HG02798 (cell line): ENCODE data around the gene MAN2A2.

ENCODE experiments used
- ATAC-seq: cut with Tn5 transposase; IDR thresholded peaks from one replicate; pipeline ENCODE4 v1.9.1; 2021; ENCODE audit warnings: mild to moderate bottlenecking; ENCODE audit not compliant: unreplicated experiment, poor library complexity

MAN2A2 gene

DNA sequence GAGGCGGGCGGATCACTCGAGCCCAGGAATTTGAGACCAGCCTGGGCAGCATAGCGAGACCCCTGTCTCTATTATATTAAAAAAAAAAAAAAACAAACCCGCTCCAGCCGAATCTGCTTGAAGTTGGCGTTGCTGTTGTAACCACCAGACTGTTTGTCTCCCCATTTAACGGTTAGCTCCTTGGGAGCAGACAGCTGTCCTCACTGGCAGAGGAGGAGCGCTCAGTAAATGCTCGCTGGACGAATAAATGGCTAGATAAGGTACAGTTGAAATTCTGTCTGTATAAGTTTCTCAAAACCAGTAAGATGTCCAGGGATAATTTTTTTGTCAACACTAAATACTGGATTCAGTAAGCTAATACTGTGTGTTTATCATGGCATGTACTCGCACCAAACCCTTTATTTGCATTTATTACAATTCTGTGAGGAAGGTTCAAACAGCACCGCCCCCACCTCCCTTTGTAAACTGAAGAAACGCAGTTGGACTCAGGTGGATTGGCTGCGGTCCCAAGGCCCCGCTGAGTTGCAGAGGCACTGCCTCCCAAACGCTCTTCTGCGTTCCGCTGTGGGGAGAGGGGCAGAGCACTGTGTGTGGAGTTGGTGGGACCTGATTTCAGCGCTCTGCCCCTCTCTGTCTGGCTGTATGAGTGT, 52.6 kb downstream of the MAN2A2 start:
- ATAC-seq = no peak

DNA sequence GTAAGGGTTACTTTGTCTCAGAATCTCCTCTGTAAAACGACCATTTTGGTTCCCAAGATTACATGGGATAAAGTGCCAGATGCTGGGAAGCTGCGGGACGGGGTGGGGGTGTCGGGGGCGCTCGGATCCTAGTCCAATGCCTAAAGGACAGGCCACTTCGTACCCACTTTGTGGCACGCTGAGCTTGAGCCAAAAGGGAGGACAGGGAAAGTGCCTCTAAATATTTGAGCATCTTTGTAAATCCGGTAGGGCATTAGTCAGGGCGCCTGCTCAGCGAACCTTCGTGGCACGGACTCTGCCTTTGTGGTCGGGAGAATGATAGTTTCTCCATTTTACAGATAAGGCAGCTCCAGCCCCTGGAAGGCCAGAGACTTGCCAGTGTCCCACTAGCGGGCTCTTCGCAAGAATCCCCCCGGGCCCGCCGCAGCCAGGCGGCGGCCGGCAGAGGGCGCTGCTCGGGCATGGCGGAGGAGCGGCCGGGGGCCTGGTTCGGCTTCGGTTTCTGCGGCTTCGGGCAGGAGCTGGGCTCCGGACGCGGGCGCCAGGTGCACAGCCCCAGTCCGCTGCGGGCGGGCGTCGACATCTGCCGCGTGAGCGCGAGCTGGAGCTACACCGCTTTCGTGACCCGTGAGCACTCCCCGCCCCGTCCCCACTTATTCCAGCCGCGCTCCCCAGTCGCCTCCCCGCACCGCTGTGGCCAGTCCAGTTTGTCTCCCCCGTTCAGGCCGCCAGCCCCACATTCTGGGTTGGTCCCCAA, 53.4 kb downstream of the MAN2A2 start:
- no peak for ATAC-seq

DNA sequence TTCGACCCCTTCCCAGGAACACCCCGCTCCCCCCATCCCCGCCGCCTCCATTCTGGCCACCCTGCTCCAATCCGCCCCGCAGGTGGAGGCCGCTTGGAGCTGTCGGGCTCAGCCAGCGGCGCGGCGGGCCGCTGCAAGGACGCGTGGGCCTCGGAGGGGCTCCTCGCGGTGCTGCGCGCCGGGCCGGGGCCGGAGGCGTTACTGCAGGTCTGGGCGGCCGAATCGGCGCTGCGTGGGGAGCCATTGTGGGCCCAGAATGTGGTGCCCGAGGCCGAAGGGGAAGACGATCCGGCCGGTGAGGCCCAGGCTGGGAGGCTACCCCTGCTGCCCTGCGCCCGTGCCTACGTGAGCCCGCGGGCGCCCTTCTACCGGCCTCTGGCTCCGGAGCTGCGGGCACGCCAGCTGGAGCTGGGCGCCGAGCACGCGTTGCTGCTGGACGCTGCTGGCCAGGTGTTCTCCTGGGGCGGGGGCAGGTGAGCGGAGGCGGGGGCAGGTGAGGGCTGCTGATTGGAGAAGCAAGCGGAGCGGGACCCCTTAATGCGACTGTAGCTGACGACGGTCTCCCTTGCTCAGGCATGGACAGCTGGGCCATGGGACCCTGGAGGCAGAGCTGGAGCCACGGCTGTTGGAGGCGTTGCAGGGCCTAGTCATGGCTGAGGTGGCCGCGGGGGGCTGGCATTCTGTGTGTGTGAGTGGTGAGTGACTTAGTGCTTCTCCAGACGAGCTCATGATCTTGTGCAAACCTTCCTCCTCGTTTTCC, 54.1 kb downstream of the MAN2A2 start:
- ATAC-seq = no peak

DNA sequence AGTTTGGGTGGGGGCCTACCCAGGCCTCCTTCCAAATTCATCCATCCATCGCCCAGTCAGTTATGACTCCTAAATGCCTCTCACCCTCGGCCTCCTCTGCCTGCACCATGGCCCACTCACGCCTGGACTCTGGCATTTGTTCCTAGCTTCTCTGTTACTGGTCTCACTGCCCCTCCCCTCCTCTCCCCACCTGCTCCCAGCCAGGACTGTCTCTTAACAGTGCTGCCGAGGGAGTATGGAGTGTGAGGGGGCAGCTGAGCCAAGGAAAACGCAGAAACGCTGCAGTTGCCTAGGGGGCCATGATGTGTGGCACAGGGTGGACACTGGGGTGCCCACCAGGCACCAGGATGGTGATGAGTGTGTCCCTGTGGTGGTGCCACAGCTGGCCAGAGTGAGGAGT, 54.7 kb downstream of the MAN2A2 start:
- no peak for ATAC-seq

DNA sequence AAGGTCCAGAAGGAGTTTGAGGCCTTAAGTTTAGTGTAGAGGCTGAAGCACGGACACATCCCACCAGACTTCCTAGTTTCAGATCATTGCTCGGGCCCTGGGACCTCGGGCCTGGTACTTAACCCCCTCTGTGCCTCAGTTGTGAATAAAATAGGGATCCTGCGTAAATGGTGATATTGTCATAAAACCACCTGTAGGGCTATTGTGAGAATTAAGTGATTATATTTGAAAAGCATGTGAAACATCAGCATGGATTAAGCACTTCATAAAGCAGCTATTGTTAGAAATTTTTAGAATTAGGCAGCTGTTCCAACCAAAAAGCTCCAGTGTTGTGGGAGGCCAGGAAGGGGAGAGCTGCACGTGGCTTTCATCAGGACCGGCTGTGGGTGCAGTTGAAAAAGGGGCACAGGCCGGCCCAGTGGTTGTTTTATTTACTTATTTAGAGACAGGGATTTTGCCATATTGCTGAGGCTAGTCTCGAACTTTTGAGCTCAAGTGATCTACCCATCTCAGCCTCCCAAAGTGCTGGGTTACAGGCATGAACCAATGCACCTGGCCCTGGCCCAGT, 56.0 kb downstream of the MAN2A2 start:
- ATAC-seq = no peak

DNA sequence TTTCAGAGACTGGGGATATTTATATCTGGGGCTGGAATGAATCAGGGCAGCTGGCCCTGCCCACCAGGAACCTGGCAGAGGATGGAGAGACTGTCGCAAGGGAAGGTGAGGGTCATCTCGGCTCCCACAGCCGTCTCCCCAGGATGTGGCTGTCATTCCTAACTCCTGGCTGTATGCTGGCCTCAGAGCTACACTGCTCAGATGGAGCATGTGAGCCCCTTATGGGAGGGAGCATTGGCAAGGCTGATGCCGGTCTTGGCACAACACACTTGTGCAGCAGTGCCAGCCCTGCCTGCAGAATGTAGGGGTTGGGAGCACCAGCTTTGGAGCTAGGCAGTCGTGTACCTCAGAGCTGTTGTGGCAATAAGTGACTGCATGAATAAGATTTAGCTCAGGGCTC, 56.8 kb downstream of the MAN2A2 start:
- no peak for ATAC-seq

DNA sequence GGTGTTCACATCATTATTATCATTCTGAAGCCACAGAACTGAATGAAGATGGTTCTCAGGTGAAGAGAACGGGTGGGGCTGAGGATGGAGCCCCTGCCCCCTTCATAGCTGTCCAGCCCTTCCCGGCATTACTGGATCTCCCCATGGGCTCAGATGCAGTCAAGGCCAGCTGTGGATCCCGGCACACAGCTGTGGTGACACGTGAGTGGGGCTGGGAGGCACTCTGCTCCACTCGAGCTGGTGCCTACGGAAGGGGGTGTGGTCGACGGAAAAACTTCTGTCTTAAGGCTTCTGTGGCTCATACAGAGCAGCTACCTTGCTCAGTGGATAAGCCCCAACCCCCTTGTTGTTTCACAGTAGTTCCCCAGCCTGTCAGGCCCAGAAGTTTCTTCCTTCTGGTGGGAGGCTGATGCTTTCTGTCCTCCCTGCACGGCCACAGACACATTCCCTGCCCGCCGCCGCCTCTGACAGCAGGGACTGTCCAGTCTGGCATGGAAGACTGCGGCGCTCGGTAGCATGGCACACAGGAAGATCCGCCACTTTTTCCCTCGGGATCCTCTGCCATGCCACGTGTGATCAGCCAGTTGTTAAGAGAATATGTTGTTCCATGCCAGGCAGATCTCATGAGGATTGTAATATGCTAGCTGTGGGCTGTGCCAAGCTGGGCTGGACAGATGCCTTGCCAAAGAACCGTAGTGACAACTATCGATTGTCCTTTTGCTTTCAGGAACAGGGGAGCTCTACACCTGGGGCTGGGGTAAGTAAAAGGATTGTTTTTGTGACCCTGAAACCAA, 57.4 kb downstream of the MAN2A2 start:
- ATAC-seq = no peak

DNA sequence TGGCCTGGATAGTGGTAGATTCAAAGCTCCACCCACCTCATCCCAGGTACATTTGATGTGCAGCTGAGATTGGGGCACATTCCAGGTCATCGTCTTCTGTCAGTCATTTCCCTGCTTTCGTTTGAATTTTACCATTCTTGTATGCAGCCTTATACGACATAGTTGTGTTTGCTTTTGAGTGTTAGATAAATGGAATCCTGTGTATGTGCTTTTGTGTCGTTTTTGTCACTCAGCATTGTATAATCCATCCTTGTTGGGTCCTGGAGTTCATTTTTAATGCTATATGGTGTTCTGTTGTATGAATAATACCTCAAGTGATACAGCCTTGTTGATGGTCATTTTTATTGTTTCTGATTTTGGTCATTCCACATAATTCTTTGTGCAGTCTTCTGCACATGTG, 58.9 kb downstream of the MAN2A2 start:
- no peak for ATAC-seq

DNA sequence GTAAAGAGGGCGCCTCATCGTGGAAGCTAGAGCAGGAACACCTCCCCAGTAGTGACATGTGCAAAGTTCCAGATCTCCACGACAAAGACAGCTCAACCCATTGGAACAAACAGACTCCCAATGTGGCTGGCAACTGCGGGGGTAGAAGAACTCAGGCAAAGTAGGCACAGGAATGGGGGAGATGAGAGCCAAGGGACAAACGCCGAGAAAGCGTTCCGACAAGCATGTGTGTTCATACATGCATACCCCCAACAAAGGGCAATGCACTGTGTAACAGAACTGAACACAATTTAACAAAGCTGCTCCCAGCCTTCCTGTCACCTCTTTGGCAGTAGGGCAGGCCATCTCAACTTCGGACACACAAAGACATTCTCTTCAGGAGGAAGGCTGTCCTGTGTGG, 63.2 kb downstream of the MAN2A2 start:
- ATAC-seq = no peak

DNA sequence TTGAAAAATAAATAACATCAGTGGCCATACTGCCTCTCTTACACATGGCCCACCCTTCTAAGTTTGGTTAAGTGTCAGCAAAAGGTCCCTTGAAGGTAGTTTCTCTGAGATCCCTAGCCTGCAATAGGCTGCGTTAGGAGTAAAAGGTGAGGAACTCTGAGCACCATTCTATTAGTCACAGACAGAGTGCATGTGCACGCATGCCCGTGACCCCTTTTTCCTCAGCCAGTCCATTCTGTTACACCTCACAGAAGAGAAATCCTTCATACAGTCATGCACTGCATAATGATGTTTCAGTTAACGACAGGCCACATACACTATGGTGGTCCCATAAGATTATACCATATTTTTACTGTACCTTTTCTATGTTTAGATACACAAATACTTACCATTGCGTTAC, 64.1 kb downstream of the MAN2A2 start:
- no peak for ATAC-seq

DNA sequence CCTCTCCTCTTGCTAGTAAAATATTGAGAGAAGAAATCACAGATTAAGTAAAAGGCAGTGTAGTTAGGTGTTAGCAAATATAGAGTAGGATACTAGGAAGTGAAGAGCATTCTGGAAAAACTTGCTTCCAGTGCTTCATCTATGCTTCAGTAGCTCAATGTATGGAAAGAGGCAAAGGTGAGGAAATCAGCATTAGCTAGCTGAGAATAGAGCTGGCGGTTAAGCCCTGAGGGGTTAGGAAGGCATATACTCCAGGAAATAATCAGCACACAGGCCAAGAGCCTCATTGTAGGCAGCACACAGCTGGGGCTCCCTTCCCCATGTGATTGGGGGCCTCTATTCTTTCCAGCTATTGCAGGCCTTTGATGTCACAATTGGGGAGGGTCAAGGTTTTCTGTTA, 65.3 kb downstream of the MAN2A2 start:
- no peak for ATAC-seq

DNA sequence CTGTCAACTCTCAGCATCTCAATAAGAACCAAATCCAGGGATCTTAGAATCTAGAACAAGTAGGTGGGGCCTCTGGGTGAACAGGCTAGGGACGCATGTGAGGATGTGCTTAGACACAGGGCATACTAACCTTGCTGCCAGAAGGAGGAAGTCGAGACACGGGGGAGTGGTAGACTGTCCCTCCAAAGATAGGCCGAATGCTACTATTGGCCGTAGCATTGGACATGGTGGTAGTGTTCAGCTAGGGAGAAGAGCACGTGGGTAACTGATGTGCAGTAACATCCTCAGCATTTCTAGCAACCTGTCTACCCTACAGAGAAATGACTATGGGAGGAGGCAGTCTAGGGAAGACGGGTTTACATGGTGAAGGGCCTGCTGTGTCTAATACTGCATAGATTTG, 67.2 kb downstream of the MAN2A2 start:
- no peak for ATAC-seq

DNA sequence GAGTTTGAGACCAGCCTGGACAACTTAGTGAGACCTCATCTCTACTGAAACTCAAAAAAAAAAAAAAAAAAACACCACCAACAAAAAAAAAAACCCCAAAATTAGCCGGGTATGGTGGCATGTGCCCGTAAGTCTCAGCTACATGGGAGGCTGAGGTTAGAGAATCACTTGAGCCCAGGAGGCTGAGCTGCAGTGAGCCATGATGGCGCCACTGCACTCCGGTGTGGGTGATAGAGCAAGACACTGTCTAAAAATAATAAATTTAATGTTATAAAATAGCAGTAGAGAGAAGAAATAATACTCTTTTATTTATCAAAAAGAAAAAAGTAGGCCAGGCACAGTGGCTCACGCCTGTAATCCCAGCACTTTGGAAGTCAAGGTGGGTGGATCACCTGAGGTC, 69.0 kb downstream of the MAN2A2 start:
- ATAC-seq = no peak
